Prostate gland (tissue), 2 donors: ENCODE results near the gene PTPRG. TPM values are rescaled to one million over a fixed set of nuclear protein-coding genes. Genes with fewer than 3 reads are reported as not detected.

Experiments used
- DNase-seq: peaks from one replicate; pipeline ENCODE4 v3.0.0-alpha.2; 2019; ENCODE audit warnings: low spot score
- H3K27ac ChIP-seq, 2 donors: fragments of 200-600 bp; sonication (generic); 2 replicates each; pipeline ENCODE4 v1.5.1; 2017 to 2019
- H3K27me3 ChIP-seq: fragments of 200-600 bp; sonication (generic); replicated peaks from 2 replicates; pipeline ENCODE4 v1.5.1; 2019; ENCODE audit not compliant: insufficient read depth
- H3K36me3 ChIP-seq, 2 donors: fragments of 200-600 bp; sonication (generic); 1 replicate in 1 of 2; 2 replicates in 1 of 2; pipeline versions ENCODE4 v1.5.1 to v1.8.1; 2017 to 2019
- H3K4me1 ChIP-seq: fragments of 200-600 bp; sonication (generic); replicated peaks from 2 replicates; pipeline ENCODE4 v1.5.1; 2019
- H3K4me3 ChIP-seq, 2 donors: fragments of 200-600 bp; sonication (generic); 2 replicates each; pipeline ENCODE4 v1.5.1; 2017 to 2019
- H3K9me3 ChIP-seq: fragments of 200-600 bp; sonication (generic); 2 replicates; pipeline ENCODE4 v1.5.1; 2017
- POLR2A ChIP-seq: fragments of 450-650 bp; IDR thresholded peaks from one replicate; pipeline ENCODE4 v1.6.1; 2016; ENCODE audit warnings: antibody characterized with exemption, mild to moderate bottlenecking
- POLR2AphosphoS5 ChIP-seq: sonication (generic); formaldehyde crosslinking; IDR thresholded peaks from one replicate; pipeline ENCODE4 v1.6.1; 2017; ENCODE audit warnings: antibody characterized with exemption
- WGBS: methylation state at CpG from one replicate; pipeline ENCODE4 v1.1.5; 2018; 5-methylcytosine and 5-hydroxymethylcytosine counted together
- intact Hi-C: fragments of 100-400 bp; cut with DNase I; formaldehyde crosslinking; loops from one replicate; pipeline ENCODE4 v1.14.2; 2022
- total RNA-seq, 2 donors: library from RNA; depleted of rRNA; stranded (reverse); fragments of >200 nt; gene quantifications; one replicate each; pipeline ENCODE4 v1.1.0, GENCODE V29; 2016
- TF ChIP-seq, protein P1 (sequence below), 4 experiments: fragments of 200-600 bp in 2 of 4; fragments of 450-650 bp in 2 of 4; sonication (generic) in 2 of 4; IDR thresholded peaks; 1 replicate in 3 of 4; 2 replicates in 1 of 4; pipeline ENCODE4 v1.5.1; 2016 to 2019; ENCODE audit warnings: antibody characterized with exemption in 4 of 4, mild to moderate bottlenecking in 2 of 4, moderate library complexity in 2 of 4

PTPRG gene
- total RNA-seq, 2 donors from 2014 or later, result 22.0 to 78.6 TPM

GRCh38 chr3:61618231-61618630 lies 56.9 kb downstream of the PTPRG start:
- Histone ChIP-seq H3K4me1 (no peaks in the 10 kb centered on the region), H3K4me3 (no peak overlapping the region), H3K9me3 (no peaks in the 10 kb centered on the region), H3K27ac (no peak overlapping the region), H3K36me3 (no peaks in the 10 kb centered on the region), H3K27me3 (no peaks in the 10 kb centered on the region)
- WGBS, result 87% methylated on average over 2 of the region's 2 CpGs
- no peak for DNase-seq
- intact Hi-C loops, result no loop called here
- TF ChIP-seq POLR2AphosphoS5, result no peak
- TF ChIP-seq, protein P1, sequence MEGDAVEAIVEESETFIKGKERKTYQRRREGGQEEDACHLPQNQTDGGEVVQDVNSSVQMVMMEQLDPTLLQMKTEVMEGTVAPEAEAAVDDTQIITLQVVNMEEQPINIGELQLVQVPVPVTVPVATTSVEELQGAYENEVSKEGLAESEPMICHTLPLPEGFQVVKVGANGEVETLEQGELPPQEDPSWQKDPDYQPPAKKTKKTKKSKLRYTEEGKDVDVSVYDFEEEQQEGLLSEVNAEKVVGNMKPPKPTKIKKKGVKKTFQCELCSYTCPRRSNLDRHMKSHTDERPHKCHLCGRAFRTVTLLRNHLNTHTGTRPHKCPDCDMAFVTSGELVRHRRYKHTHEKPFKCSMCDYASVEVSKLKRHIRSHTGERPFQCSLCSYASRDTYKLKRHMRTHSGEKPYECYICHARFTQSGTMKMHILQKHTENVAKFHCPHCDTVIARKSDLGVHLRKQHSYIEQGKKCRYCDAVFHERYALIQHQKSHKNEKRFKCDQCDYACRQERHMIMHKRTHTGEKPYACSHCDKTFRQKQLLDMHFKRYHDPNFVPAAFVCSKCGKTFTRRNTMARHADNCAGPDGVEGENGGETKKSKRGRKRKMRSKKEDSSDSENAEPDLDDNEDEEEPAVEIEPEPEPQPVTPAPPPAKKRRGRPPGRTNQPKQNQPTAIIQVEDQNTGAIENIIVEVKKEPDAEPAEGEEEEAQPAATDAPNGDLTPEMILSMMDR (IDR thresholded peaks at IDR 0.05), result no peak
- TF ChIP-seq POLR2A, result no peak

- 89% methylated on average over 6 of the region's 6 CpGs for WGBS
- H3K4me3 ChIP-seq, result no peak overlapping the region
- no peaks in the 10 kb centered on the region for H3K4me1 ChIP-seq
- no peaks in the 10 kb centered on the region for H3K27me3 ChIP-seq
- intact Hi-C loops, result no loop called here
- H3K27ac ChIP-seq, result no peak overlapping the region
- H3K36me3 ChIP-seq, result no peaks in the 10 kb centered on the region
- no peak for TF ChIP-seq POLR2A
- TF ChIP-seq, protein P1 (IDR thresholded peaks at IDR 0.05), result no peak
- TF ChIP-seq POLR2AphosphoS5, result no peak
- no peak for DNase-seq
- H3K9me3 ChIP-seq, result no peaks in the 10 kb centered on the region
These were observed 57.5 kb downstream of the PTPRG start for GRCh38 chr3:61618871-61619270.

DNA sequence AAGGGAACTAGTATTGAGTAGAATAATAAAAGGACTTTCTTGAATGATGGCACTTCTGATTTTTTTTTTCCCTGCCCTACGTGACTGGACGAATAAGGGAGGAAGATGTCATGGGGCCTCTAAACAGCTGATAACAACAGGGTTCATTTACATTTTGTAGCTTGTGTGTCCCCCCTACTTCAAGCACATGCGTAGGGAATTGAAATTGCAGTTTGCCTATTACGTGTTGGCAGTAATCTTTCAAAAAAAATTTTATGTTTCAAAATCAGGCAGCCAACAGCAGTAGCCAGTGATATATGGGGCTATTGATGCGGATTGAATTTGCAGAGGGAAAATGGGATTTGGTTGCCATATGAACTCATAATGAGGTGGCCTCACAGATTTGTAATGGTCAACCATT lies 58.7 kb downstream of the PTPRG start:
- WGBS, result 97% methylated on average over 5 of the region's 5 CpGs
- H3K9me3 ChIP-seq, result no peaks in the 10 kb centered on the region
- TF ChIP-seq POLR2AphosphoS5 (no peak), POLR2A (no peak)
- TF ChIP-seq, protein P1 (IDR thresholded peaks at IDR 0.05), result no peak
- H3K4me3 ChIP-seq, result no peak overlapping the region
- no peaks in the 10 kb centered on the region for H3K27me3 ChIP-seq
- H3K4me1 ChIP-seq, result no peaks in the 10 kb centered on the region
- no peak overlapping the region for H3K27ac ChIP-seq
- H3K36me3 ChIP-seq, result no peaks in the 10 kb centered on the region
- intact Hi-C loops, result no loop called here
- no peak for DNase-seq

DNA sequence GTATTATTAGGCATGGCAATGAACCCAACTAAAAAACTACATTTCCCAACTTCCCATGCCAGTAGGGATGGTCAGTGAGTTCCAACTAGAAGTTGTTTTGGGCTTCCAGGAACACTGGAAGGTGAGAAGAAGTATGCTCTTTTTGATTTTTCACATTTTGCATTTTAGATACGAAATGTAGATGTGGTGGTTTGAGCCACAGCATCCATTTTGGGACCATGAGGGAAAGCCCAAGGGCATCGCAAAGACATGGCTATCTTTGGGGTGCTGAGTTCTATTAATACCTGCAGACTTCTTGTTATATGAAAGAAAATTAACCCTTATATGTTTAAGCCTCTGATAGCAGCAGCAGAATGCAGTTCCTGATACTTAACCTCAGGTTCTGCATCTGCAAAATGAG lies 62.9 kb downstream of the PTPRG start:
- Histone ChIP-seq H3K27ac (no peak overlapping the region), H3K4me3 (no peak overlapping the region), H3K27me3 (no peaks in the 10 kb centered on the region), H3K4me1 (no peaks in the 10 kb centered on the region), H3K36me3 (no peaks in the 10 kb centered on the region), H3K9me3 (no peaks in the 10 kb centered on the region)
- 98% methylated on average over 2 of the region's 2 CpGs for WGBS
- no peak for TF ChIP-seq POLR2AphosphoS5
- TF ChIP-seq POLR2A, result no peak
- TF ChIP-seq, protein P1 (IDR thresholded peaks at IDR 0.05), result no peak
- DNase-seq, result no peak
- intact Hi-C loops, result no loop called here

DNA sequence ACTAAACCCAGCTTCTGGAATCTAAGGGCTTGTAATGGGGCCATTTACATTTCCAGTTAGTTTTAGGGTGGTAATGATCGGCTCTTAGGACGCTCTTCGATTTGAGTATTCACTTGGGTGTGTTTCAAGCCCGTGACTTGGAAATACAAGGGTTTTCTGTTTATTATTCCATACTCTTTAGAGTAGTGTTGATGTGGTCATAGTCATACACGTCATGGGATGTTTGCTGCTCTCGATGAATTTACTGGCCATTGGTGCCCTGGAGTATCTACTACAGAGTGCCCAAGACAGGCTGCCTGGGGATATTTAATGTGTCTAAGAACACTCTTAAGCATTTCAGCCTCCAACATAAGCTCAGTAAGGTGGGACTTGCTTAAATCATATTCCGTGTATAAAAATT lies 64.1 kb downstream of the PTPRG start:
- no peaks in the 10 kb centered on the region for H3K9me3 ChIP-seq
- H3K36me3 ChIP-seq, result no peaks in the 10 kb centered on the region
- TF ChIP-seq POLR2A, result no peak
- TF ChIP-seq, protein P1 (IDR thresholded peaks at IDR 0.05), result no peak
- H3K27ac ChIP-seq, result no peak overlapping the region
- no peak for DNase-seq
- intact Hi-C loops, result no loop called here
- no peaks in the 10 kb centered on the region for H3K4me1 ChIP-seq
- WGBS, result 95% methylated on average over 7 of the region's 7 CpGs
- H3K27me3 ChIP-seq, result no peaks in the 10 kb centered on the region
- H3K4me3 ChIP-seq, result no peak overlapping the region
